ENCODE results near the gene VEGFA.

DNA sequence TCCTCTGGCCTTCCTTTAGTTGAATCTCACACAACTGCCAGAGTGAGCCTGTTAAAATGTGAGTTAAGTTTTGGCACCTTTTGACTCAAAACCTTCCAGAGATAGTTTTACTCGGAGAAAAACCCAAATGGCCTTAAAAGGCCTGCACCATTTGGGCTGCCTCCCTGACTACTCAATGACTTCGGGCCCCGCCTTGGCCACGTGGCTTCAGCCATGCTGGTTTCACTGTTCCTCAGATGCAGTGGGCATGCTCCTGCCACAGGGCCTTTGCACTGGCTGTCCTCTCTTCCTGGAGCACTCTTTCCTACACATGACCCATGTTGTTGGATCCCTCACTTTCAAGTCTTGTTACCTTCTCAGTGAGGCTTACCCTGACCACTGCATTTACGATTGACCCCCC lies 18.3 kb downstream of the VEGFA start:
- TF ChIP-seq EZH2 (IDR thresholded peaks at IDR 0.05) (no peak), POLR2AphosphoS5 (IDR thresholded peaks at IDR 0.05; ENCODE audit: borderline replicate concordance, low read depth, low read length) (no peak), FOXP2 (optimal IDR thresholded peaks at IDR 0.05; ENCODE audit: control extremely low read depth, extremely low read length, insufficient read depth) (no peak)

All from SK-N-MC (cell line).